NT2/D1 (cell line): Measurements from ENCODE around the gene RABEP1.

Source experiments
- DNase-seq: peaks from one replicate; pipeline ENCODE4 v3.0.0-alpha.2; 2011; ENCODE audit warnings: low read depth, low spot score
- H3K27me3 ChIP-seq: 2 replicates; pipeline ENCODE4 v1.6.0; 2011; ENCODE audit warnings: mild to moderate bottlenecking; ENCODE audit not compliant: insufficient read length, insufficient read depth
- H3K36me3 ChIP-seq: 2 replicates; pipeline ENCODE4 v1.6.1; 2011; ENCODE audit warnings: mild to moderate bottlenecking, low read length, mixed read lengths; ENCODE audit not compliant: insufficient read depth, insufficient read length
- H3K4me1 ChIP-seq: 2 replicates; pipeline ENCODE4 v1.5.1; 2011; ENCODE audit not compliant: insufficient read depth, insufficient read length
- H3K4me3 ChIP-seq: 2 replicates; pipeline ENCODE4 v1.5.1; 2011; ENCODE audit warnings: low read depth; ENCODE audit not compliant: insufficient read length
- H3K9ac ChIP-seq: 2 replicates; pipeline ENCODE4 v1.6.0; 2011; ENCODE audit warnings: low read depth; ENCODE audit not compliant: insufficient read length
- H3K9me3 ChIP-seq: 2 replicates; pipeline ENCODE4 v1.5.1; 2011; ENCODE audit warnings: mild to moderate bottlenecking, low read length; ENCODE audit not compliant: insufficient read depth
- SUZ12 ChIP-seq: IDR thresholded peaks from 2 replicates; pipeline ENCODE4 v1.6.1; 2011; ENCODE audit not compliant: insufficient read length, insufficient read depth; ENCODE audit errors: extremely low read depth
- YY1 ChIP-seq: IDR thresholded peaks from 2 replicates; pipeline ENCODE4 v1.6.1; 2011; ENCODE audit not compliant: insufficient read length, insufficient read depth
- ZNF274 ChIP-seq: IDR thresholded peaks from 2 replicates; pipeline ENCODE4 v1.6.1; 2011; ENCODE audit warnings: mild to moderate bottlenecking, low read depth, low read length

Gene RABEP1

DNA sequence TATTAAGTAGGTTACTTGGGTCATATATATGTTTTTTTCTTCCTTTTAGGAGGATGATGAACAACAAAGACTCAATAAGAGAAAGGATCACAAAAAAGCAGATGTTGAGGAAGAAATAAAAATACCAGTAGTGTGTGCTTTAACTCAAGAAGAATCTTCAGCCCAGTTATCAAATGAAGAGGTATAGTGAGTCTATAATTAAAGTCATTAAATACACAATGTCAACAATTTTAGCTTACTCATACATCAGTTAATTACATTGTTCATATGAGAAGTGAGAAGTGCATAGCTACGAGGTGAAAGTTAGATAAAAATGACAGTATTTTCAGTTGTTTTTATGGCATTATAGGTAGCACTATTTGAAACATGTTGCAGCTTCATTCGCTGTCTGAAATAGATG, 72.2 kb downstream of the RABEP1 start:
- DNase-seq, result no peak
- H3K36me3 ChIP-seq, result peaks cover 54% of the 10 kb centered on the region

GRCh38 chr17:5354886-5355415, 72.9 kb downstream of the RABEP1 start:
- TF ChIP-seq SUZ12 (no peak), YY1 (no peak), ZNF274 (no peak)
- peaks cover 56% of the 10 kb centered on the region for H3K36me3 ChIP-seq

More for the DNA sequence above, 72.2 kb downstream of the RABEP1 start:
- TF ChIP-seq YY1 (no peak), ZNF274 (no peak), SUZ12 (no peak)
- Histone ChIP-seq H3K4me1 (no peaks in the 10 kb centered on the region), H3K9me3 (no peaks in the 10 kb centered on the region), H3K4me3 (no peak overlapping the region), H3K9ac (no peak overlapping the region), H3K27me3 (no peaks in the 10 kb centered on the region)

DNA sequence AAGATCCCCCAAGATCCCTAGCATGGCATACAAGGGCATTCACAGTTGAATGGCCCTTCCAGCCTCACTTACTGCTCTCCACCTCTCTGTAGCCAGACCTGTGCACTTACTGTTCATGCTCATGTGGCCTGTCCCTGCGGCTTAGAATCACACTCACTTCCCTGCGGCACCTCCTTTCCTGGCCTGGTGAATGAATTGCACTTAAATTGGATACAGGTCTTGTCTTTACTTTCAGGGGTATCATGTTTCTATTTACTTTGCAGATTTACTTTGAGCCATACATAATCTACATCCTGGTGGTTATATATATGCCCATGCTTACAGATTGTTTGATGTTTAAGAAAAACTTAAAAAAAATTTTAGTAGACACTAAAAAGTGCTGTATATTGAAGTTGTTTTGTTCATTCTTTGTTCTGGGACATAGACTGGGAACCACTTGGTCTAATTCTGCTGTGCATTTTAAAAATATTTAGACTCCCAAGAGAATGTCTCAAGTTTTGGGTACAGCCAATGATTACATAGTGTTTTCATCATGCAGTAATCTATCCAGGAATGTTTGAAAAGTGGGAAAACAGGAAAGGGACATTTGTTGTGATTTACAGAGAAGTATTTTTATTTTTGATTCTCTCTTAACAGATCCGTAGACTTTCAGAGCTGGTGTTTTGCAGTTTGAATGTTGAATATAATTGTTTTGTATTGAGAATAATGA, 73.5 kb downstream of the RABEP1 start:
- H3K36me3 ChIP-seq, result peaks cover 54% of the 10 kb centered on the region
- H3K27me3 ChIP-seq, result no peaks in the 10 kb centered on the region
- TF ChIP-seq SUZ12, result no peak
- TF ChIP-seq YY1, result no peak
- TF ChIP-seq ZNF274, result no peak
- H3K4me3 ChIP-seq, result no peak overlapping the region
- no peaks in the 10 kb centered on the region for H3K4me1 ChIP-seq
- no peaks in the 10 kb centered on the region for H3K9me3 ChIP-seq
- DNase-seq, result no peak
- no peak overlapping the region for H3K9ac ChIP-seq

More at GRCh38 chr17:5354886-5355415, 72.9 kb downstream of the RABEP1 start:
- Histone ChIP-seq H3K9me3 (no peaks in the 10 kb centered on the region), H3K9ac (no peak overlapping the region), H3K27me3 (no peaks in the 10 kb centered on the region), H3K4me3 (no peak overlapping the region), H3K4me1 (no peaks in the 10 kb centered on the region)
- no peak for DNase-seq

GRCh38 chr17:5361426-5361825, 79.3 kb downstream of the RABEP1 start:
- H3K4me1 ChIP-seq, result no peaks in the 10 kb centered on the region
- no peaks in the 10 kb centered on the region for H3K27me3 ChIP-seq
- H3K36me3 ChIP-seq, result peaks cover 48% of the 10 kb centered on the region
- no peaks in the 10 kb centered on the region for H3K9me3 ChIP-seq
- no peak overlapping the region for H3K9ac ChIP-seq
- no peak overlapping the region for H3K4me3 ChIP-seq
- TF ChIP-seq SUZ12 (no peak), ZNF274 (no peak), YY1 (no peak)
- no peak for DNase-seq

DNA sequence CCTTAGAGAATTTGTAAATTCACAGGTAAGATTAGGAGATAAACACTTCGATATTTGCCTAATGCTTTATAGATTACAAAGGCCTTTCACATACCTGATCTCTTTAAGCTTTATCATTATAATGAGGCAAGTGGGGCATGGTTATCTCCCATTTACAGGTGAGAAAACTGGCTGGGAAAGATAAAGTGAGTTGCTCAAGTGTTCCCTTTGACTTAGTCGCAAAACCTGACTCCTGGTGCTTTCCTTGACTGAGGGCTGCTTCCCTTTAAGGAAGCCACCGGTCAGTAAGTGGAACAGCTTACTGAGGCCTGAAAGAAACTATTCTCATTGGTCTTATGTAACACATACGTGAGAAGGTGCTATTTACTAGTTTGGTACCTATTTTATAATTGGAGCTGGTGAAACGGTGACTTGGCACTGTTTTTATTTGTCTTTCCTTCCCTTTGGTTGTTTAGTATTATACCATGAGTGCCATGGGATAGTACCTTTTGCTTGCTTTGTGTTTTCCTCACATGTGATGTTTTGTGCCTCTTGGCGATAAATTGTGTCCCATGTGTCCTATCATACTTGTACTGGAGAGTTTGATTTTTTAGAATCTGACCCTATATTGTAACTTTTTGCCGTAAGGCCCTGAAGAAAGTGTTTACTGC, 80.2 kb downstream of the RABEP1 start:
- no peak for DNase-seq
- no peak overlapping the region for H3K9ac ChIP-seq
- TF ChIP-seq YY1 (no peak), SUZ12 (no peak), ZNF274 (no peak)

DNA sequence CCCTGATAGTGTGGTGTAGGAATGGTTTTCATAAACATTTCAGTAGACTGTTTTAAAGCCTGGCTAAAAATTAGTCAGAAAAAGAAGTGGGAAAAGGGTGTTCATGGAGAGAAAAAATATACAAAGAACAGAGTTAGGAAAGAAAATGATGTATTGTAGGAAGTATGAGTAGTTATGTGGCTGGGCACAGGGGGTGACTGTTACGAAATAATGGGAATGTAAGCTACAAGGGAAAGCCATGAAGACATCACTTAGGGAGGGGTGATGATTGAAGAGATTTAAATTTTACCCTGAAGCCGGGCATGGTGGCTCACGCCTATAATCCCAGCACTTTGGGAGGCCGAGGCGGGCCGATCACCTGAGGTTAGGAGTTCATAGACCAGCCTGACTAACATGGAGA, 82.1 kb downstream of the RABEP1 start:
- peaks cover 32% of the 10 kb centered on the region for H3K36me3 ChIP-seq

More for the DNA sequence above, 80.2 kb downstream of the RABEP1 start:
- Histone ChIP-seq H3K4me3 (no peak overlapping the region), H3K9me3 (no peaks in the 10 kb centered on the region), H3K4me1 (no peaks in the 10 kb centered on the region), H3K27me3 (no peaks in the 10 kb centered on the region), H3K36me3 (peaks cover 44% of the 10 kb centered on the region)

DNA sequence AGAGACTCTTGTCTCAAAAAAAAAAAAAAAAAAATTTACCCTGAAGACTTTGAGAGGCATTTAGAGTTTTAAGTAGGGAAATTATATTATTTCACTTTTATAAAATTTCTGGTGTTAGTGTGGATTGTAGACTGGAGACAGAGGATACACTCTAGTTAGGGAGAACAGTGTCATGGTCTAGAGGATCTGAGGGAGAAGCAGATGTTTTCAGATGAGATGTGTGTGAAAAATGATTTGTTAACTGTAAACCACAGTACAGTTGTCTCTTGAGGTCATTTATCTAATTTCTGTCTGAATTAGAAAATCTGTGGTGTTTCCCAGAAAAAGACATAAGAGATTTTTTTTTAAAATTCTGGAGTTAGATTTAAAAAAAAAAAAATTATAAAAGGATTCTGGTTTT, 82.6 kb downstream of the RABEP1 start:
- Histone ChIP-seq H3K9ac (no peak overlapping the region), H3K4me1 (no peaks in the 10 kb centered on the region), H3K36me3 (peaks cover 33% of the 10 kb centered on the region), H3K9me3 (no peaks in the 10 kb centered on the region), H3K4me3 (no peak overlapping the region), H3K27me3 (no peaks in the 10 kb centered on the region)
- DNase-seq, result no peak
- TF ChIP-seq SUZ12 (no peak), ZNF274 (no peak), YY1 (no peak)

More for the DNA sequence above, 82.1 kb downstream of the RABEP1 start:
- Histone ChIP-seq H3K4me3 (no peak overlapping the region), H3K9ac (no peak overlapping the region), H3K9me3 (no peaks in the 10 kb centered on the region), H3K27me3 (no peaks in the 10 kb centered on the region), H3K4me1 (no peaks in the 10 kb centered on the region)
- TF ChIP-seq SUZ12 (no peak), YY1 (no peak), ZNF274 (no peak)
- no peak for DNase-seq

DNA sequence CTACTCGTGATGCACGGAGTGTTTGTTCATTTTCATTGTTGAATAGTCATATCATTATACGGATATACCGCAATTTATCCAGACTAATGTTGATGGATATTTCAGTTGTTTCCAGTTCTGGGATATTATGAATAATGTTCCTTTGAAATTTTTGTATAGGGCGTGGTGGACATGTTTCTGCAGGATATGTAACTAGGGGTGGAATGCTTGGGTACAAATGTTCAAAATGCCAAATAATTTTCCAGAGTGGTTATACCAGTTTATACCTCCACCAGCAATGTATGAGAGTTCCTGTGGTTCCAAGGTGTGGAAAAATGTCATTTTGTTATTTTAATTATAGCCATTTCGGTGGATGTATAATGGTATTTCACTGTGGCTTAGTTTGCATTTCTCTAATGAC, 83.7 kb downstream of the RABEP1 start:
- H3K9ac ChIP-seq, result no peak overlapping the region

More for the DNA sequence above, 83.7 kb downstream of the RABEP1 start:
- H3K4me1 ChIP-seq, result no peaks in the 10 kb centered on the region
- no peaks in the 10 kb centered on the region for H3K9me3 ChIP-seq
- H3K27me3 ChIP-seq, result no peaks in the 10 kb centered on the region
- TF ChIP-seq SUZ12 (no peak), YY1 (no peak), ZNF274 (no peak)
- no peak overlapping the region for H3K4me3 ChIP-seq
- no peak for DNase-seq
- H3K36me3 ChIP-seq, result peaks cover 37% of the 10 kb centered on the region
